ENCODE results near the gene DMAC2.
A peak's percentile ranks its signal among the peaks of the same experiment; 100 is the strongest.
"Not testable (repeated sequence)": the region's sequence is repeated elsewhere in the genome, so short reads cannot be mapped to it uniquely, and the experiment has no call there.

Gene DMAC2

DNA sequence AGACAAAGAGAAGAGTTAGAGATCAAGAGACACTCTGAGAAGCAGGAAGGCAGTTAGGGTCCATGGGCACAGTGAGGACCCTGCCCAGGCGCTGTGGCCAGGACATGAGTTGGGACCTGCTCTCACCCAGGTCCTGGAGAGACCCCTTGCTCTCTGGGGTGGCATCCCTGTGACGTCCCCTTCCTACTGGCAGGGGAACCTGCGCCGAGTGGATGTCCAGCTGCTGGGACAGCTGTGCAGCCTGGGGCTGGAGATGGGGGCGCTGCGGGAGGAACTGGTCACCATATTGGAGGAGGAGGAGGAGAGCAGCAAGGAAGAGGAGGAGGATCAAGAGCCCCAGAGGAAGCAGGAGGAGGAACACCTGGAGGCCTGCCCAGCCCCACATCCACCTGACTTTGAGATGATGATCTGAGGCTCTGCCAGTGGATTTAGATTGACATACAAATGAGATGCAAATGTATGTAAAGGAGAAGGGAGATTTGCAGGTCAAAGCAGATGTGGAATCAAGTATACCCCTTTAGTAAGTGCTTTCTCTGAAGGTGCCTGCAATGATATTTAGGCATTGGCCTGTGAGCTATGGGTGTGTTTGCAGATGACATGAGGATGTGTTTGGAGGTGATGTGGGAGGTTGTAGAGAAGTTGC, 4.2 kb upstream of the DMAC2 start:
- no peak for DNase-seq

DNA sequence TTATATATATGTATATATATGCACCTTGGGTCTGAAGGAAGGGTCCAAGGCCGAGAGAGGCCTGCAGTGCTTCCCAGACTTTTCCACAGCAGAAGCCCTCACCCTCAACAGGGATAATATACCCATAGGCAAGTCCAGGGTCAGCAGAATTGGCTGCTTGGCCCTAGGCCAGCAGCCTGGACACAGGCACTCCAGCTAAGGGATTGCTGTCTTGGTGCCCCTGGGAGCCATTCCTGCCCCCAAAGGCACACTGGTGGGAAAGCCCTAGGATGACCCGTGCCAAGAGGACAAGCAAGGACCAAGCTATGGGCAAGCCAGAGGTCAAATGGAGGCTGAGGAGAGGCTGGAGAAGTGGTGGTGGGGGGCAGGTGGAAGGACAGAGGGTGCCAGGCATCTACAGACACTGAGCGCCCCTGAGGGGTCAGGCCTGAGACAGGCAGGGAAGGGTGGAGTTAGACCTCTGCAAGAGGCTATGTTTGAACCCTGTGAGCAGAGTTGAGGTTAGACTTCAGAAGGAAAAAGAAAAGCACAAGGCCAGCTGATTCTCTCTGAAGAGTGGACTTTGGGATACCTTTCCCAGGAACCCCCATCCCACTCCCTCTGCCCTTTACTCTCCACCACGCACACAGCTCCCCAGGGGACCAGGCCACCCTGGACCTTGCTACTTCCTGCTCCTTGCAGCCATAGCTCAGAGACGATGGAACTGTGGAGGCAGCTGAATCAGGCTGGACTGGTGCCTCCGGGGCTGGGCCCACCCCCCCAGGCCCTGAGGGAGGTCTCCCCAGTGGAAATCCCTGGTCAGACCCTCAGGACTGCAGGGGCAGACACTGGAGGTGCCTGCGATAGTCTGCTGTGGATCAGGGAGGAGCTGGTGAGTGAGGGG, 3.0 kb upstream of the DMAC2 start, which contains the start of gene ERICH4:
Gene ERICH4 (plus strand): TSS at position 684 of the 883 bp plus-strand sequence. CDS start 14 bp downstream, at position 698.
- no peak for DNase-seq

DNA sequence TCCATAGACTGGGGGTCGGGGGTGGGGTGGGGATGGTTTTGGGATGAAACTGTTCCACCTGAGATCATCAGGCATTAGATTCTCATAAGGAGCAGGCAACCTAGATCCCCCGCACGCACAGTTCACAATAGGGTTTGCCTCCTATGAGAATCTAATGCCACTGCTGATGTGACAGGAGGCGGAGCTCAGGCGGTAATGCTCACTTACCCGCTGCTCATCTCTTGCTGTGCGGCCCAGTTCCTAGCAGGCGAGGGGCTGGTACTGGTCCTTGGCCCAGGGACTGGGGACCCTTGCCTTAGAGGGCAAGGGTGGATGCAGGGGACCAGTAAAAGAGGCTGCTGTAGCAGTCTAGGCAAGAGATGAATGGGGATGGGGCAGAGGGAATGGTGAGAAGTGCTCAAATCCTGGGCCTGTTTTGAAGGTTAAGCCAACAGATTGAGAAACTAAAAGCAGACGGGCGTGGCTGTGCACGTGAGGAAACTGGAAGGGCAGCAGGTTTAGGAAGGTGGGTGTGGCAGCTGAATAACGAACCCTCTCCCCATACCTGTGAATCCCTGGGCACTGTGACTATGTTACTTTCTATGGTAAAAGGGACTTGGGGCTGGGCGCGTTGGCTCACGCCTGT, 1.7 kb upstream of the DMAC2 start:
- no peak for DNase-seq

DNA sequence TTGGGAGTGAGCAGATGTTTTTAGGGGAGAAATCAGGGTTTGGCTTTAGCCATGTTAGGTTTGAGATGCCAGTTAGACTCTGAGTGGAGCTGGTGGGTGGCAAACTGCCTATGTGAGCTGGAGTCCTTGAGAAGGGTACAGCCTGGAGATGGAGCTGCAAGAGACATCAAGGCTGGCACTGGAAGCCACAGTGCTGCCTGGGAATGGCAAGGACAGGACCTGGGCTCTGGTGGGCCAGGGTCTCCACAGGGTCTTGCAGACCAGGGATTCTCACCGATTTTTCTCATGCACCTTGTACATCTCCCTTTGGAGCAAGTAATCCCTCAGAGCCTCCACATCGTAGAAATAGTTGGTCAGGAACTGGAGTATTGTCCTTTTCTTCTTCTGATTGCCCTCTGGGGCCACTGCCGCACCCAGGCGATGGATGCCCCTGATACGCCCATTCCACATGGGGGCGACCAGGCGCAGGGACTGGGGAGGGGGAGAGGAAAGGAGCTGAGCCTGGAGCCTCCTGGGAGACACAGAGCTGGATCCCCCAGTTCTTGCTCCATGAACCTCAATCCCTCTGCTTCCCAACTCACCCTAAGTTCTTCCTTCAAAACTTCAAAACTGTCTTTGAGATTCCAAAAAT, 1.7 kb downstream of the DMAC2 start:
- DNase-seq = no peak

DNA sequence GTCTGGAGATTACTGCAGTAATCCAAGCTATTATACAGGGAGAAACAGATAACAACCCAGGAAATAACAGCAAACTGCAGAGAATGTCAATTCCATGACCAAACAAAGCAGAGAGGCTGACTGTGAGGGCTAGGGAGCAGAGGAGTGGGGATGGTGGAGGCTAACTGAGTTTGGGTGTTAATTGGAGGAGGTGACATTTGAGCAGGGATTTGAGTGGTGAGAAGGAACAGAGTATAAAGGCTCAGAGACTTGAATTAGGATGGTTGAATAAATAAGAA, 3.1 kb downstream of the DMAC2 start:
- no peak for DNase-seq

DNA sequence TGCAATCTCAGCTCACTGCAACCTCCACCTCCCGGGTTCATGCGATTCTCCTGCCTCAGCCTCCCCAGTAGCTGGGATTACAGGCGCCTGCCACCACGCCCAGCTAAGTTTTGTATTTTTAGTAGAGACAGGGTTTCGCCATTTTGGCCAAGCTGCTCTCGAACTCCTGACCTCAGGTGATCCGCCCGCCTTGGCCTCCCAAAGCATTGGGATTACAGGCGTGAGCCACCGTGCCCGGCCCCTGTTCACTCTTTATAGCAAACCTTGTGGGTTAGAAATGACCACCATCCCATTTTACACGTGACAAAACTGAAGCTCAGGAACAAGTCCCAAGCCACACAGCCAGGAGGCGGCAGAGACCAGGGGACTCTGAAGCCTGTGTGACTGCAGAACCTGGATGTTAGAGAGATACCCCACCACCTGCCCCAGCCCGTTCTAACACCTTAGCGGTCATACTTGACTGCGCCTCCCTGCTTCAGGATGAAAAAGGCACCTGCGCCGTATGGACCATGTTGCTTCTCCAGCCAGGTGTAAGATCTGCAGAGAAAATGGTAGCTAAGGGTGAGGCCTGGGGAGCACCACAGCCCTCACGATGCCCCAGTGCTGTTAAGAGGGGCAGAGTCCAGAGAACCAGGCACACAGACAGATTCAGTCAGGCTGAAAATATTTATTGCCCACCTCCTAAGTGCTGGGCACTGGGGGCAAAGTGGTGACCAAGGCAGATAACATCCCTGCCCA, 3.6 kb downstream of the DMAC2 start:
- DNase-seq = no peak

DNA sequence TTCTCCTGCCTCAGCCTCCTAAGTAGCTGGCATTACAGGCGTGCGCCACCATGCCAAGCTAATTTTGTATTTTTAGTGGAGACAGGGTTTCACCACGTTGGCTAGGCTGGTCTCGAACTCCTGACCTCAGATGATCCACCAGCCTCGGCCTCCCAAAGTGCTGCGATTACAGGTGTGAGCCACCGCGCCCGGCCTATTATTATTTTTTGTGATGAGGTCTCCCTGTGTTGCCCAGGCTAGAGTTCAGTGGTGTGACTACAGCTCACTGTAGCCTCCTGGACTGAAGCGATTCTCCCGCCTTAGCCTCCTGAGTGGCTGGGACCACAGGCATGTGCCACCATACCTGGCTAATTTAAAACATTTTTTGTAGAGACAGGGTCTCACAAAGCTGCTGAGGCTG, 4.3 kb downstream of the DMAC2 start:
- not testable (repeated sequence) for DNase-seq

DNA sequence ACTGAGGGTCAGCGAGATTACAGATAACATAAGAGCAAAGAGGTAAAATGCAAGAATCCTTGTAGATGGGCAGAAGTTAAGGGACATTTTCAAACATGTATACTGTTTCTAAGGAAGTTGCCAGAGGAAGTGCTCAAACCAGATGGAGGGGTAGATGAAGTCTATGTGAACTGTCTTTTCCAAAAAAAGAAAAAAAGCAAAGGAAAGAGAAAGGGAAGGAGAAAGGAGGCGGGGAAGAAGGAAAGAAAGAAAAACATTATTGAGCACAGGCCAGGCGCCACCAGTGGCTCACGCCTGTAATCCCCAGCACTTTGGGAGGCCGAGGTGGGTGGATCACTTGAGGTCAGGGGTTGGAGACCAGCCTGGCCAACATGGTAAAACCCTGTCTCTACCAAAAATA, 5.3 kb downstream of the DMAC2 start:
- DNase-seq = no peak

DNA sequence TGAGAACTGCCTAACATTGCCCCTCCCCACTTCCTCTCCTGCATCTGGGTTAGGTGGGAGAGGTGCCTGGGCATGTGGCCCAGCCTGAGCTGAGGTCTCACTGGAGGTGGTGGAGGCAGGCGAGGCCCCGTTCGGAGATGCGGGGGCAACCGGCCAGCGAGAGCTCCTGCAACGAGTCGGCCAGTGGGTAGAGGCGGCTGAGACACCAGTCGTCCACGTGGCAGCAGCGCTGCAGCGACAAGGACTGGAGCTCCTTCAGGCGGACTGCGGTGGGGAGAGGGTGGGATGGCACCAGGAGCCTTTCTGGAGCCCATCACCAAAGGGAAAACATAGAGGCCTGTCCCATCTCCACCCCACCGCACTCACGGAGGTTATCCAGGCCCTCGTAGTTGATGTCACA, 6.5 kb downstream of the DMAC2 start:
- peak in 5 of 58 donors; percentile 2 to 22 (median 6) for DNase-seq

DNA sequence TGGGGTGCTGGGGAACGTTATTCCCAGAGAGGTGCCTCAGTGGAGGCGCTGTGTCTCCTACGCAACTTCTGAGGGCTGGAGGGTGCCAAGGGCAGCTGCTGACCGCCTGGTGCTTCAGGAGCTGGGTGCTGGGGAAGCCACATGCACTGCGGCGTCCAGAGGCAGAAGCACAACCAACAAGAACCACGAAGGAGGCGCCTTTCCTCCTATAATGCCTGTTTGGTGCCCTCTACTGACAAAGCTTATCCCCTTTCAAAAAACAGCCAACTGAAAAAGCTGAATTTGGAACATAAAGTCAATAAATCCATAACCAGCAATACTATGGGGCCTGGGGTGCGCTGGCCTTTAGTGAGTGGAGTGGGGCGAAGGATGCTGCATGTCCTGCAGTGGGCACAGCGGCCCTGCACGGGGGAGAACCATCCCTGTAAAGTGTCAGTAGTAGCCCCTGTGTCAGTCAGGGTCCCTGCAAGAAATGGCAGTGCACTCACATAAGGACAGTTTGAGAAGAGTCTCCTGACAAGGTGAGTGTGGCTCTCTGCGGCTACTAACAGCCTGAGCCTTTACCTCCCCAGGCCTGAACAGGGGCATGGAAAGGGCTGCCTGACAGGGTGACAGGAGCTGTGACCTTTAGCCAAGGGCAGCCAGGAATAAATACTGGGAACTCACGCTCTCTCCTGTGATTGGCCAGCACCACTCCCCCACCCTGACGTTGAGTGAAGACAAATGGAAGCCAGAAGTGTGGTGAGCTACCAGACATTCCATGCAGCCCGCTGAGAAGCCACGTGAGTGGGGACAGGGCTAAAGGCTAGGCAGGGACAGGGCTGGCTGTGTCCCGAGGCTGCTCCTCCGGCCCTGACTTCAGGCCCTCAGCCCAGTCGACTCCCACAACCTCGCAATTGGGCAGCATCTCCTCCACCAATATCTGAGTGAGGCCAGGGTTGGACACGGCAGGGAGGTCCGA, 8.0 kb downstream of the DMAC2 start:
- peak in 3 of 58 donors; percentile 8 to 11 (median 9) for DNase-seq

DNA sequence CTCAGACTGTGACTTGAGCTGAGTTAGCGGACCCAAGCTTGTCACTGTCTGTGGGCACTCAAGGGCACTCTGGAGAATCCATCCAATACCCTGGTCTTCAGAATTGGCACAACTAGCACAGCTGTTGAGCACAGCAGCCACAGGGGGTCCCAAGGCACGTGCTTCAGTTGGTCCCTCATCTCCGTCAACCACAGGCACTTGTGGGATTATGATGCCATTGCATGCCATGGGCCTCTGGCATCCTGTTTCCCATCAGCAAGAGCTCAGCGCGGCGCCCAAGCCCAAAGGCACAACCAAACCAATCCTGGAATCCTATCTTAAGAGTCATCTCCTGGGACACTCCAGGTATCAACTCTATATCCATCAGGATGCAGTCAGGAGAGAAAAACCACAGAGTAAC, 8.8 kb downstream of the DMAC2 start:
- no peak for DNase-seq

DNA sequence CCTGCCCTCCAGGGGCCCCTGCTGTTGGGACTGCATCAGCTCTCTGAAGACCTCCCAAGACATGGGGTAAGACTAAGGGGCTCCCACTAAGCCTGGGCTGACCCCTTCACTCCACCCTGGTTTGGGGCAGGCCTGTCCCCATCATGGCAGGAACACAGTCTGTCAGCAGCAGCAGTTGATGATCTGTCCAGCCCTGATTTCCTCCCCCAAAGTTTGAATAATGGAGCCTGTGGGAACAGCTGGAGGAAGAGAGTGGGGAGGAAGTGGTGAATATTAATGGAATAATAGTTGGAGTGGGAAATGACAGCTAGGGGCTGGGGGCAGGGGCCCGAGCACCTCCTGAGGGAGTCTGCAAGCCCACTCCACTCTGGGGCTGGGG, 11.2 kb downstream of the DMAC2 start:
- DNase-seq = no peak

DNA sequence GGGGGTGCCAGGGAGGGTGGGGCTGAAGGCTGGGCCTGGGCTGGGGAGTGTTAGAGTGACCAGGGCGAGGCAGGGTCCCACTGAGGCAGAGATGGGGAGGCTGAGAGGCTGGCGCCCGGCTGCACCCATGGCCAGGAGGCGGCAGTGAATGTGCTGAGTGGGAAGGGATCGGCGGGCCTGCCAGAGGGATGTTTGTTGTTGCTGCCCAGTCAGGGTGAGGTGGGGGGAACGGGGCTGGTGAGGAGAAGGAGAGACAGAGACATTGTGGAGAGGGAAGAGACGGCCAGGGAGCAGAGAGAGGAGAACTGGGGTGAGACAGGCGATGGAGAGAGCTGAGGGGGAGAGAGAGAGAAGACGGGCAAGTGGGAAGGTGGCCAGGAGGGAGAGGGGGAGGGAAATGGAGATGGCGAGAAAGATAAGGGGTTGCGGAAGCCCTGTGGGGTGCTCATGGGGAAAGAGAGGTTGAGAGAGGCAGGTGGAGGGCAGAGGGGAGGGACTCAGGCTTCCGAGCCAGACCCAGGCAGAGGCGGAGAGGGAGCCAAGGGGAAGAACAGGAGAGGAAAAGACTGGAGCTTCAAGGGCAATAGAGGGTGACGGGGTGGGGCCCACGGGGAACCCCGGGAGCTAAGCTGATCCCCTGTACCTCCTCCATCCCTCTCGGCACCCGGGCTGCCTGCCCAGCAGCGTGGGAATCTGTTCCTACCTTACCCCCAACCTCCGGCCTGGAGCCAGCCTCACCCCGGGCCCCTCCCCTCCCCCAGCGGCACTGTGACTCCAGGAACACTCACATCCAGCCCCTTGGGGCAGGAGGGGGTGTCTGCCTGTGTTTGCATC, 11.8 kb downstream of the DMAC2 start:
- DNase-seq = peak in 14 of 58 donors; percentile 7 to 56 (median 16)

DNA sequence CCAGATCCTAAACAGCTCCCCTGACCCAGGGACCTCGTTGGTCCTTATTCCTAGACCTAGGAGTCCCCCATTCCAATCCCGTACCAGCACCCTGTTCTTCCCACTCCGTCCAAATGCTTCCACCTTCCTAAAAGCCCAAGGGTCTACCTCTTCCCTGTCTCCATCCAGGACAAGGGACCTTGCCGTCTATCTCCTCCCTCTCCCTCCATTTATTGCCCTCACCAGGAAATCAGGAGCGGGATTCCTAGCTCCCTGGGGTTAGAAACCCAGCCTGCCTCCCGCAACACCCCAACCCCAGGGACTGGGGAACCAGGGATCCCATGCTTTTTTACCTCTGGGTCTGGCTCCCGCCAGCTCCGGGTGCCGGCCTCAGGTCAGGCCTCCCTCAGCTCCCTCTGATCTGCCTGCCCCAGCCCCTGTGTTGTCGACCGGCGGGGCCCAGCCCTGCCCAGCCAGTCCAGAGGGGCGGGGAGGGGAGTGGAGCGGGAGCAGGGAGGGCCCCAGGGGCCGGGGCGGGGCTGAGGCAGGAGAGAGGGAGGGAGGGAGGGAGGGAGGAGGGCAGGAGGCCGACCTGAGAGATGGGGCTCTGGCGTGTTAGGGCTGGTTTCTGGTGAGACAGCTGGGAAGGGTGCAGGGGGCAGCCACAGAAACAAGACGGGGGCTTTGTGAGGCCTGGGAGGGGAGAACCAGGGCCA, 12.6 kb downstream of the DMAC2 start, which contains the start of gene B3GNT8:
Gene B3GNT8 (minus strand): TSS at position 423 of the 695 bp plus-strand sequence. CDS start 596 bp downstream, outside the sequence.
- DNase-seq = peak in 2 of 58 donors; percentile 21 to 38

DNA sequence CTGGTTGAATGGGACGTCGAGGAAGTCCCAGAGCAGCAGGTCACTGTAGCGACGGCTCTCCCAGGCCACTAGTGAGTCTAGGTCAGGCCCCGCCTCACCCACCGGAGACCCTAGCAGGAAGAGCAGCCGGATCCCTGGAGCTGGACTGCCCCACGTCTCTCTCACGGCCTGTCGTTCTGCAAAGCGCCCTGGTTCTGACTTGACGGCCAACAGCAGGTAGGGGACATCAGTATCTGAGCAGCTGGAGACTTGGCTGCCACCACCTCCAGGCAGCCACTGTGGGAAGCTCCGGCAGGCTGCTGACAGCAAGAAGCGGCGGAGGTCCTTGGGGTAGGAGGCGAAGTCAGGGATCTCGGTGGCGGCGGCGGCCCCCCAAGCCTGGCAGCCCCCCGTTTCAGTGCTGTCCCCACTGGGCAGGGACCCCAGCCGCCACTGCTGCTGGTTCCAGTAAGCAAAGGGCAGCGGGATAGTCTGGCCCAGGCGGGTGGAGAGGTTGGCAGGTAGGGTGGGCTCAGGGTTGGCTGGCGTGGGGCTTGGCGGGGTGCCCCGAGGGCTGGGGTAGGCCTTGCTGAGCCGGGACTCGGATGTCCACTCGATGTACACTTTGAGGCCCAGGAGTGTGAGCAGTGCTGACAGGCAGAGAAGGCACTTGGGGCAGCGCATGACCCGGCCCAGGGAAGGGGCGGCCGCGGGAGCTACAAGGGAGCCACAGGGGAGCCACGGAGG, 13.4 kb downstream of the DMAC2 start:
- no peak for DNase-seq

DNA sequence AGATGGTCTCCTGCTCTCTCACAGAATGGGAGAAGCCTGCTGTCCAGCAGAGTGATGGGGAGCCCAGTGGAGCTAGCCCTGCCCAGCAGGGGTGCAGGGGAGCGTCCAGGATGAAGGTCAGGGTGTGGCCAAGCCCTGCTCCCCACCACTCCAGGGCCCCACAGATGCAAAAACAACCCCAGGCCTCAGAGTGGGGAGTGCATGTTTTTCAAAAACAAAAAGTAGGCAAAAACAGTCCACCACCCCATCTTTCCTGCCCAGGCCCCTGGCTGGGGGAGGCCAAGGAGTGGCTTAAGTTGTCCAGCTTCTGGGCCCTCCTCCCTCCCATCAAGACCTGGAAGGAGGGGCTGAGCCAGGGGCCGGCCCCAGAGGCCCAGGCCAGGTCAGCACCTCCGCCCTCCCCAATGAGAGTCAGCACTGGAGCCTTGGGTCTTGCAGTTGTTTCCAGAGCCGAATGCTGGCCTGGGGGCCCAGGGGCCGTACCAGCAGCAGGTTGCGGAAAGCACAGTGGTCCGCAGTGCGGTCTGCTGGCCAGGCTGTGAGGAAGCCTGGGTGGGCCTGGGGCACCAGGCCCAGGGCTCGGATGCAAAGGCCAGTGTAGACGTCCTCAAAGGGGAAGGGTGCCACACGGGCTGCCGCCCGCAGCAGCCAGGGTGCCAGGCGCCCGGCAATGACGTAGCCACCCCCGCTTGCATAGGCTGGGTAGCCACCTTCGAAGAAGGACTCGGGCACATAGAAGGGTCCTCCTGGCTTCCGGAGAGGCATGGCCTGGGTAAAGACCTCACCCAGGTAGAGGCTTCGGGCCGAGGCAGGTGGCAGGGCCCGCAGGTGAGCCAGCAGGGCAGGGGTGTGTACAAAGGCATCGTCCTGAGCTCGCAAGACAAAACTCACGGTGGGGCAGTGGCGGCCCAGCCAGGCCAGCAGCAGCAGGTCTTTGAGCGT, 14.3 kb downstream of the DMAC2 start:
- DNase-seq = no peak

Data from anterior cingulate cortex (tissue), 58 donors.